ENCODE measurements around the gene COL27A1. TPM values are rescaled to one million over a fixed set of nuclear protein-coding genes. Genes with fewer than 3 reads are reported as not detected.

Gene COL27A1
- total RNA-seq, 2 donors from 2014 or later, result 18.5 to 57.1 TPM

DNA sequence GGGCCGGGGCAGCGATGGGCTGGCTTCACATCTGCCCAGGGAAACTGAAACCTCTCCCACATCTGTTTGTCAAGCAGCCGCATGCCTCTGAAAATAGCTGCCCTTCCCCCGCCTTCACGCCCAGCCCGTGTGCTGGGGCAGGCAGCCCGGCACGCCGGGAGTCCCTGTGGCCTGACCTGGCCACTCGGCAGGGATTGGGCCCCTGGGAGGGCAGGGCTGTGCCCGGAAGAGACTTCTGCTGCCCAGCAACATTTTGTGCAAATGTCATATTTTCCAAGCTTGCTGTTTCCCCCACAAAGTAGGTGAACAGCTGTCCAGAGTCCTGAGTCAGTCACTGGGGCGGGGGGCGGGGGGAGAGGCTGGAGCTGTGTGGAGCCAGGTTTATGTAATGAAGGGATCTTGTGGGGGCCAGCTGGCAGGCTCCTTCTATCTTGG is 8.2 kb downstream of the COL27A1 start:
- DNase-seq (ENCODE audit: low spot score), result no peak
- H3K4me3 ChIP-seq, result peak overlapping the region; percentile 49
- H3K27ac ChIP-seq, result peak overlapping the region; percentile 59 to 60
- peaks cover 14 to 69% of the 10 kb centered on the region in 2 donors for H3K4me1 ChIP-seq (ENCODE audit: control insufficient read depth in 1 of 2, low read depth in 2 of 2)
- no peaks in the 10 kb centered on the region for H3K27me3 ChIP-seq (replicated peaks; ENCODE audit: insufficient read depth)
- H3K36me3 ChIP-seq, result no peaks in the 10 kb centered on the region
- peak; percentile 58 for ATAC-seq (ENCODE audit: insufficient number of reproducible peaks, low FRiP score, low read depth)
- TF ChIP-seq, protein P1, sequence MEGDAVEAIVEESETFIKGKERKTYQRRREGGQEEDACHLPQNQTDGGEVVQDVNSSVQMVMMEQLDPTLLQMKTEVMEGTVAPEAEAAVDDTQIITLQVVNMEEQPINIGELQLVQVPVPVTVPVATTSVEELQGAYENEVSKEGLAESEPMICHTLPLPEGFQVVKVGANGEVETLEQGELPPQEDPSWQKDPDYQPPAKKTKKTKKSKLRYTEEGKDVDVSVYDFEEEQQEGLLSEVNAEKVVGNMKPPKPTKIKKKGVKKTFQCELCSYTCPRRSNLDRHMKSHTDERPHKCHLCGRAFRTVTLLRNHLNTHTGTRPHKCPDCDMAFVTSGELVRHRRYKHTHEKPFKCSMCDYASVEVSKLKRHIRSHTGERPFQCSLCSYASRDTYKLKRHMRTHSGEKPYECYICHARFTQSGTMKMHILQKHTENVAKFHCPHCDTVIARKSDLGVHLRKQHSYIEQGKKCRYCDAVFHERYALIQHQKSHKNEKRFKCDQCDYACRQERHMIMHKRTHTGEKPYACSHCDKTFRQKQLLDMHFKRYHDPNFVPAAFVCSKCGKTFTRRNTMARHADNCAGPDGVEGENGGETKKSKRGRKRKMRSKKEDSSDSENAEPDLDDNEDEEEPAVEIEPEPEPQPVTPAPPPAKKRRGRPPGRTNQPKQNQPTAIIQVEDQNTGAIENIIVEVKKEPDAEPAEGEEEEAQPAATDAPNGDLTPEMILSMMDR (IDR thresholded peaks at IDR 0.05), result no peak
- no peaks in the 10 kb centered on the region for H3K9me3 ChIP-seq

DNA sequence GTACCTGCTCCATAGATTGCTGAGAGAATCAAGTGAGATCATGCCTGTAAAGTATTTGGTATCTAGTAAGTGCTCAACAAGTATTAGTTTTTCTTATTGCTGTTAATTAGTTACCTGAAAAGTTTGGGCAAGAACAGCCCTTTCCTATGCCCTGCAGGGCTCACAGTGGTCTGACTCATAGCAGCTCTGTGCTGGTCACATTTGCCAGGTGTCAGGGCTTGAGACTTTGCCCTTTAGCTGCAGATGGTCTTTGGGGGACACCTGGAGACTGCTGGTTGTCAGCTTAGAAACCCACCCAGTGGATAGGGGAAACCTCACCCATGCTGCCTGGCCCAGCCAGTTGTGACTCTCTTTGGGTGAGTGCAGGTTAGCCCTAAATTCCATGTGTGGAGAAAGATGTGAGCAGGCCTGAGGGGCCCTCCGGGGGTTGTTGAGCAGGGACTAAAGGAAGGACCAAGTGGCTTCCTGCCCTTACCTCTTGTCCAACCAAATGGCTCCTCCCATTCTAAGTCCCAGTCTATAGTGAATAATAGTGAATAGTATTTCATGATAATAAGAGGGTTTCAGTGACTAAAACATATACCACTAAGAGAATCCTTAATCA is 9.0 kb downstream of the COL27A1 start:
- Histone ChIP-seq H3K4me1 (ENCODE audit: control insufficient read depth in 1 of 2, low read depth in 2 of 2) (peaks cover 22 to 69% of the 10 kb centered on the region in 2 donors), H3K4me3 (no peak overlapping the region), H3K27ac (peak overlapping the region; percentile 59 to 60), H3K36me3 (no peaks in the 10 kb centered on the region), H3K9me3 (no peaks in the 10 kb centered on the region), H3K27me3 (replicated peaks; ENCODE audit: insufficient read depth) (no peaks in the 10 kb centered on the region)
- DNase-seq (ENCODE audit: low spot score) (no peak), ATAC-seq (ENCODE audit: insufficient number of reproducible peaks, low FRiP score, low read depth) (no peak)
- TF ChIP-seq, protein P1 (IDR thresholded peaks at IDR 0.05), result no peak

DNA sequence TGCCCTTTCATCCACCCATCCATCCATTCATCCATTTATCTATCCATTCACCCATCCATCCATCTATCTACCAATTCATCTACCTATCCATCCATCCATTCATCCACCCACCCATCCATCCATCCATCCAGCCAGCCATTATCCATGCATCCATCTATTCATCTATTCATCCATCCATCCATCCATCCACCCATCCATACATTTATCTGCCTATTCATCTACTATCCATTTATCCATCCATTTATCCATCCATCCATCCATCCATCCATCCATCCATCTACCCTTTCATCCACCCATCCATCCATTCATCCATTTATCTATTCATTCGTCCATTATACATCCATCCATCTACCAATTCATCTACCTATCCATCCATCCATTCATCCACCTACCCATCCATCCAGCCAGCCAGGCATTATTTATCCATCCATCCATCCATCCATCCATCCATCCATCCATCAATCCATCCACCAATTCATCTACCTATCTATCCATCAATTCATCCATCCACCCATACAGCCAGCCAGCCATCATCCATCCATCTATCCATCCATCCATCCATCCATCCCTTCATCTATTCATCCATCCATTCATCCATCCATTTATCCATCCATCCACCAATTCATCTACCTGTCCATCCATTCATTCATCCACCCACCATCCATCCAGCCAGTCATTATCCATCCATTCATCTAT is 10.2 kb downstream of the COL27A1 start:
- peaks cover 33 to 74% of the 10 kb centered on the region in 2 donors for H3K4me1 ChIP-seq (ENCODE audit: control insufficient read depth in 1 of 2, low read depth in 2 of 2)
- DNase-seq (ENCODE audit: low spot score) (no peak), ATAC-seq (ENCODE audit: insufficient number of reproducible peaks, low FRiP score, low read depth) (no peak)
- H3K9me3 ChIP-seq, result no peaks in the 10 kb centered on the region
- no peaks in the 10 kb centered on the region for H3K27me3 ChIP-seq (replicated peaks; ENCODE audit: insufficient read depth)
- TF ChIP-seq, protein P1 (IDR thresholded peaks at IDR 0.05), result no peak
- H3K4me3 ChIP-seq, result no peak overlapping the region
- no peak overlapping the region for H3K27ac ChIP-seq
- H3K36me3 ChIP-seq, result no peaks in the 10 kb centered on the region

DNA sequence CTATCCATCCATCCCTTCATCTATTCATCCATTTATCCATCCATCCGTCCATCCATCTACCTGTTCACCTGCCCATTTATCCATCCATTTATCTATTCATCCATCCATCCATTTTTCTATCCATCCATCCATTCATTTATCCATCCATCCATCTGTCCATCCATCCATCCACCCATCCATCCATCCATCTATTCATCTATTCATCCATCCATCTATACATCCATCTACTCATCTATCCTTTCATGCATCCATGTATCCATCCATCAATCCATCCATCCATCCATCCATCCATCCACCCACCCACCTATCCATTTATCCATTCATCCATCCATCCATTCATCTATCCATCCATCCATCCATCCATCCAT is 10.8 kb downstream of the COL27A1 start:
- Histone ChIP-seq H3K9me3 (no peaks in the 10 kb centered on the region), H3K4me3 (no peak overlapping the region), H3K36me3 (no peaks in the 10 kb centered on the region), H3K27me3 (replicated peaks; ENCODE audit: insufficient read depth) (no peaks in the 10 kb centered on the region), H3K27ac (no peak overlapping the region), H3K4me1 (ENCODE audit: control insufficient read depth in 1 of 2, low read depth in 2 of 2) (peaks cover 33 to 79% of the 10 kb centered on the region in 2 donors)
- DNase-seq (ENCODE audit: low spot score) (no peak), ATAC-seq (ENCODE audit: insufficient number of reproducible peaks, low FRiP score, low read depth) (no peak)
- TF ChIP-seq, protein P1 (IDR thresholded peaks at IDR 0.05), result no peak

DNA sequence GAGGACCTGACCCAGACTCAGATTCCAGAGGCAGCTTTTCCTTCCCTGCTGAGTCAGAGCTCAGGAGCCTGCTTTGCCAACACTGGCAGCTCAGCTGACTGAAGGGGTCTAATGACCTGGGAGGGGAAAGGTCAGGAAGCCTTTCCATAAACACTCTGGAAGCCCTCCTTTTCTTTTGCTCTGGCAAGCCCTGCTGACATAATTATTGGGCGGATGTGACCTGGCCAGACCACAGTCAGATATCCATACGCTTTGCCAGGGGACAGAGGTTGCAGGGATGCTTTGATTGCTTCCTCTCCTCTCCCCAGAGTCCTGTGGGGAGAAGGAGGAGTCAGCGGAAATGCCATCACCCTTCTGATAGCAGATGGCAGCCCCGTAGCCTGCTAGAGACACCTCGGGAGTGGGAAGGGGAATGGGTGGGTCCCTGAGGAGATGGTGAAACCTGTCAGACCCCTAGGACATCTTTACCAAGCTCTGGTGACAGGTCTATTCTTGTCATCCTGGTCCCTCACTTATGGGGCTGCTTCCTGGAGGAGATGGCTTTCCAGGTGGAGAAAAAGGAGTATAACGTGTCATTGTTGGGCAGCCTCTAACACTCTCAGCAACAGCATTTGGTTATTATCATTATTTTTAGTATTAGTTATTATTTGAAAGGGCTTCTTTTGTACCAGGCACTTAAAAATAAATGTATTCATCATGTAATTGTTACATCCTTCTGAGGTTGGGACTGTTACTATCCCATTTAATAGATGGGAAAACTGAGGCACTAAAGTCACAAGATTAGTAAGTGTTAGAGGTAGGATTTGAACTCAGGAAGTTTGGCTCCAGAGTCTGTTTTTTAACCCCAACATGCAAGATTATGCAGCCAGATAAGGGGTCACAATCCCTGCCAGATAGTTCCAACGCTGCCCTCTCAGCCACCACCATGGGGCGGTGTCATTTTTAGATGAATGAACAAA is 11.6 kb downstream of the COL27A1 start:
- Histone ChIP-seq H3K27me3 (replicated peaks; ENCODE audit: insufficient read depth) (no peaks in the 10 kb centered on the region), H3K9me3 (no peaks in the 10 kb centered on the region), H3K27ac (peak overlapping the region; percentile 32 to 68), H3K4me1 (ENCODE audit: control insufficient read depth in 1 of 2, low read depth in 2 of 2) (peaks cover 33 to 83% of the 10 kb centered on the region in 2 donors), H3K4me3 (no peak overlapping the region), H3K36me3 (no peaks in the 10 kb centered on the region)
- ATAC-seq (ENCODE audit: insufficient number of reproducible peaks, low FRiP score, low read depth) (no peak), DNase-seq (ENCODE audit: low spot score) (no peak)
- TF ChIP-seq, protein P1 (IDR thresholded peaks at IDR 0.05), result no peak
